GM13977 (cell line): Measurements from ENCODE around the gene TMEM151A.
"Not testable (repeated sequence)": the region's sequence is repeated elsewhere in the genome, so short reads cannot be mapped to it uniquely, and the experiment has no call there.

Source experiments
- DNase-seq: peaks from one replicate; pipeline ENCODE4 v3.0.0; 2012; ENCODE audit warnings: low spot score
- in situ Hi-C: fragments of 300-500 bp; cut with MboI; formaldehyde crosslinking; loops from one replicate; pipeline ENCODE4 v1.12.0; 2022; ENCODE audit warnings: low sequenced_read_pairs, low pct_unique_long_range_greater_than_20kb, mixed read lengths, inconsistent platforms; ENCODE audit not compliant: unreplicated experiment
- TF ChIP-seq, protein P1 (sequence below): IDR thresholded peaks from 2 replicates; pipeline ENCODE4 v1.5.1; 2012; ENCODE audit warnings: mild to moderate bottlenecking, control low read depth; ENCODE audit not compliant: insufficient read depth; ENCODE audit errors: extremely low read depth, missing control alignments

The TMEM151A gene

DNA sequence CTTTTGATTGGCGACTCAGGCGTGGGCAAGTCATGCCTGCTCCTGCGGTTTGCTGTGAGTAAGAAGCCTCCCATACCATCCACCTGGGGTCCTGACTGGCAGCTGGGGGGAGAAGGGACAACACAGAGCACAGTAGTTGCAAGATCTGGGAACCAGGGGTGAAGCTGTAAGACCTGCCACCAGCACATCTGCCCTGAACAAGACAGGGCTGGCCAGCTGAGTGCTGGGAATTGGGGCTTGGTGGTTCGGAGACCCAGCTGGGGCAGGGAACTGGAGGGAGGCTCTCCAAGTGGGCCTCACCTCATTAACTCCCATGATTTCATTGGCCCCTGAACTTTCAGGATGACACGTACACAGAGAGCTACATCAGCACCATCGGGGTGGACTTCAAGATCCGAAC lies 19.9 kb upstream of the TMEM151A start:
- TF ChIP-seq, protein P1, sequence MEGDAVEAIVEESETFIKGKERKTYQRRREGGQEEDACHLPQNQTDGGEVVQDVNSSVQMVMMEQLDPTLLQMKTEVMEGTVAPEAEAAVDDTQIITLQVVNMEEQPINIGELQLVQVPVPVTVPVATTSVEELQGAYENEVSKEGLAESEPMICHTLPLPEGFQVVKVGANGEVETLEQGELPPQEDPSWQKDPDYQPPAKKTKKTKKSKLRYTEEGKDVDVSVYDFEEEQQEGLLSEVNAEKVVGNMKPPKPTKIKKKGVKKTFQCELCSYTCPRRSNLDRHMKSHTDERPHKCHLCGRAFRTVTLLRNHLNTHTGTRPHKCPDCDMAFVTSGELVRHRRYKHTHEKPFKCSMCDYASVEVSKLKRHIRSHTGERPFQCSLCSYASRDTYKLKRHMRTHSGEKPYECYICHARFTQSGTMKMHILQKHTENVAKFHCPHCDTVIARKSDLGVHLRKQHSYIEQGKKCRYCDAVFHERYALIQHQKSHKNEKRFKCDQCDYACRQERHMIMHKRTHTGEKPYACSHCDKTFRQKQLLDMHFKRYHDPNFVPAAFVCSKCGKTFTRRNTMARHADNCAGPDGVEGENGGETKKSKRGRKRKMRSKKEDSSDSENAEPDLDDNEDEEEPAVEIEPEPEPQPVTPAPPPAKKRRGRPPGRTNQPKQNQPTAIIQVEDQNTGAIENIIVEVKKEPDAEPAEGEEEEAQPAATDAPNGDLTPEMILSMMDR: no peak
- in situ Hi-C loops: no loop called here
- DNase-seq: no peak

DNA sequence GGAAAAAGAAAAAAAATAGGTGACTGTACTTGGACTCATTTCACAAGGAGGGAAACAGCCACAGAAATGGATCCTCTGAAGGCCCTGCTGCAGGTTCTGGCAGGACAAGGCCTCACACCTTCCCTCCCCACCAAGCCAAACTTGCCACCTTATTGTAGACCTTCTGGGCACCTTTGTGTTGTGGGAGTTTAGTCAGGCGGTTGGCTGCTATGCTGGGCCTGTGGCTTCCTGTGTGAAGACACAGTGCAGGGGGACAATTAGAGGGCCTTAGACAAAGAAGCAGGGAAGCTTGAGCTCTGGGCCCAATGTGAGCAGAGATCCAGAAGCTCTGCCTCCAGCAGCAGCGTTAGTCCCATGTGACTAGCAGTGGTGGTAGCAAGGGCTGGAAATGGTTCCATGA lies 19.1 kb upstream of the TMEM151A start:
- DNase-seq: no peak
- TF ChIP-seq, protein P1: no peak
- in situ Hi-C loops: no loop called here

DNA sequence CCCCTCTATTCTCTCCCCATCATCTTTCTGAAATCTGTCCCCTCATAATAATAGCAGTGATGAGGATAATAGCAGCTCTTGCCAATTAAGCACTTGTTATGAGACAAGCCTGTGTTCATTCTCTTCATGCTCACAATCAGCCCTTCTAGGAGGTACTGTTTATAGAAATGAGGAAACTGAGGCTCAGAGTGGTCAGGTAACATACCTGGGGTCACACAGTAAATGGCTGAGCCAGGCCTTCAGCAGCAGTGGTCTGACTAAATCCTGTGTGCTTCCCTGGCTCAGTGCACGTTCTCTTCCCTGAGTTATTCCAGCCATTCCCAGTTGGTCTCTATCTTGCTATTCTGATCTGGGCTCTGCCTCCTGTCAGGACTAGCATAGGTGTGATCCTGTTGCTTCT lies 17.5 kb upstream of the TMEM151A start:
- in situ Hi-C loops: no loop called here
- DNase-seq: no peak
- TF ChIP-seq, protein P1: no peak

DNA sequence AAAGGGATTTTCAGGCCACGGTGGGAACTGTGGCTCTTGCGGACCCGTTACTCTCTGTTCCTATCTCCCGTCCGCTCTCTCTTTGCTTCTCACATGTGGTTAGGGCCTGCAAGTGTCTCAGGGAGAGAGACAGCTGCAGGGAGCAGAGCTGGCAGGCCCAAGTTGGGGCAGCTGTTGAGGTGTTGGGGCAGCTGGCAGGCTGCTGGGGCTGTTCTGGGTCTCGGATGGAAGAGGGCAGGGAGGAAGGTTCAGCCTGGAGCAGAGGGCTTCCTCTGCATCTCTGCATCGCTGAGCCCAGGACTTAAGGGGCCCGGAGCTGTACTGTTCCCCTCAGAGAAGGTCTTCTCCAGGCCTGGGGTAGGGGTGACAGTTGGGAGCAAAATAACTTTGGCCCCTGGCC lies 16.3 kb upstream of the TMEM151A start:
- TF ChIP-seq, protein P1: no peak
- in situ Hi-C loops: no loop called here
- DNase-seq: no peak

DNA sequence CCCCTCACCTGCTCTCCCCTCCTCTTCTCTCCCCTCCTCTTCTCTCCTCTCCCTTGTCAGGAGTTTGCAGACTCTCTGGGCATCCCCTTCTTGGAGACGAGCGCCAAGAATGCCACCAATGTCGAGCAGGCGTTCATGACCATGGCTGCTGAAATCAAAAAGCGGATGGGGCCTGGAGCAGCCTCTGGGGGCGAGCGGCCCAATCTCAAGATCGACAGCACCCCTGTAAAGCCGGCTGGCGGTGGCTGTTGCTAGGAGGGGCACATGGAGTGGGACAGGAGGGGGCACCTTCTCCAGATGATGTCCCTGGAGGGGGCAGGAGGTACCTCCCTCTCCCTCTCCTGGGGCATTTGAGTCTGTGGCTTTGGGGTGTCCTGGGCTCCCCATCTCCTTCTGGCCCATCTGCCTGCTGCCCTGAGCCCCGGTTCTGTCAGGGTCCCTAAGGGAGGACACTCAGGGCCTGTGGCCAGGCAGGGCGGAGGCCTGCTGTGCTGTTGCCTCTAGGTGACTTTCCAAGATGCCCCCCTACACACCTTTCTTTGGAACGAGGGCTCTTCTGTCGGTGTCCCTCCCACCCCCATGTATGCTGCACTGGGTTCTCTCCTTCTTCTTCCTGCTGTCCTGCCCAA lies 15.6 kb upstream of the TMEM151A start:
- no peak for DNase-seq
- TF ChIP-seq, protein P1: no peak
- in situ Hi-C loops: no loop called here

DNA sequence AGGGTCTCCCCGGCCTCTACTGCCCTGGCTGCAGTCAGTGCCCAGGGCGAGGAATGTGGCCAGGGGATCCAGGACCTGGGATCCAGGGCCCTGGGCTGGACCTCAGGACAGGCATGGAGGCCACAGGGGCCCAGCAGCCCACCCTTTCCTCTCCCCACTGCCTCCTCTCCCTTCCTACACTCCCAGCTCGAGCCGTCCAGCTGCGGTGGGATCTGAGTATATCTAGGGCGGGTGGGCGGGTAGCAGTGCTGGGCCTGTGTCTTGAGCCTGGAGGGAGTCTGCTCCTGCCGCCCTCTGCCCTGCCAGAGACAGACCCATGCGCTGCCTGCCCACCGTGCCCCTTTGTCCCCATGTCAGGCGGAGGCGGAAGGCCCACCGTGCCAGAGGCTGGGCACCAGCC lies 15.1 kb upstream of the TMEM151A start:
- in situ Hi-C loops: not testable (repeated sequence)

DNA sequence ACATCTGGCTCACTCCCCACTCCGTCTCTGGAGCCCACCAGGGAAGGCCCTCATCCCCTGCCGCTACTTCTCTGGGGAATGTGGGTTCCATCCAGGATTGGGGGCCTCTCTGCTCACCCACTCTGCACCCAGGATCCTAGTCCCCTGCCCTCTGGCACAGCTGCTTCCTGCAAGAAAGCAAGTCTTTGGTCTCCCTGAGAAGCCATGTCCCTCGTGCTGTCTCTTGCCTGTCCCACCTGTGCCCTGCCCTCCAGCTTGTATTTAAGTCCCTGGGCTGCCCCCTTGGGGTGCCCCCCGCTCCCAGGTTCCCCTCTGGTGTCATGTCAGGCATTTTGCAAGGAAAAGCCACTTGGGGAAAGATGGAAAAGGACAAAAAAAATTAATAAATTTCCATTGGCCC lies 14.6 kb upstream of the TMEM151A start:
- in situ Hi-C loops, DNase-seq: not testable (repeated sequence)

More for the DNA sequence above, 15.1 kb upstream of the TMEM151A start:
- DNase-seq: not testable (repeated sequence)
